T-helper 2 cell treated with Interferon-gamma antibody and Interleukin-4, amounts not matched to agents 5 μg/mL and 100 μg/mL, for 36 hours (primary cell): ENCODE results near the gene FBLN2.
A peak's percentile ranks its signal among the peaks of the same experiment; 100 is the strongest.

Experiments
- DNase-seq: peaks from one replicate; pipeline ENCODE4 v3.0.0; 2021; ENCODE audit warnings: low spot score
- H3K27ac Mint-ChIP-seq: one replicate; pipeline ENCODE4 v1.8.0; 2021; ENCODE audit warnings: mild to moderate bottlenecking, mixed read lengths
- H3K27me3 Mint-ChIP-seq: one replicate; pipeline ENCODE4 v1.8.0; 2021; ENCODE audit warnings: low read depth, mixed read lengths
- H3K36me3 Mint-ChIP-seq: one replicate; pipeline ENCODE4 v1.8.0; 2021; ENCODE audit warnings: low read depth, mixed read lengths
- H3K4me1 Mint-ChIP-seq: one replicate; pipeline ENCODE4 v1.8.0; 2021; ENCODE audit warnings: low read depth, mixed read lengths
- H3K4me3 Mint-ChIP-seq: one replicate; pipeline ENCODE4 v1.8.0; 2022; ENCODE audit warnings: mild to moderate bottlenecking, moderate library complexity, mixed read lengths
- H3K9me3 Mint-ChIP-seq: one replicate; pipeline ENCODE4 v1.8.0; 2021; ENCODE audit warnings: mixed read lengths

The FBLN2 gene

DNA sequence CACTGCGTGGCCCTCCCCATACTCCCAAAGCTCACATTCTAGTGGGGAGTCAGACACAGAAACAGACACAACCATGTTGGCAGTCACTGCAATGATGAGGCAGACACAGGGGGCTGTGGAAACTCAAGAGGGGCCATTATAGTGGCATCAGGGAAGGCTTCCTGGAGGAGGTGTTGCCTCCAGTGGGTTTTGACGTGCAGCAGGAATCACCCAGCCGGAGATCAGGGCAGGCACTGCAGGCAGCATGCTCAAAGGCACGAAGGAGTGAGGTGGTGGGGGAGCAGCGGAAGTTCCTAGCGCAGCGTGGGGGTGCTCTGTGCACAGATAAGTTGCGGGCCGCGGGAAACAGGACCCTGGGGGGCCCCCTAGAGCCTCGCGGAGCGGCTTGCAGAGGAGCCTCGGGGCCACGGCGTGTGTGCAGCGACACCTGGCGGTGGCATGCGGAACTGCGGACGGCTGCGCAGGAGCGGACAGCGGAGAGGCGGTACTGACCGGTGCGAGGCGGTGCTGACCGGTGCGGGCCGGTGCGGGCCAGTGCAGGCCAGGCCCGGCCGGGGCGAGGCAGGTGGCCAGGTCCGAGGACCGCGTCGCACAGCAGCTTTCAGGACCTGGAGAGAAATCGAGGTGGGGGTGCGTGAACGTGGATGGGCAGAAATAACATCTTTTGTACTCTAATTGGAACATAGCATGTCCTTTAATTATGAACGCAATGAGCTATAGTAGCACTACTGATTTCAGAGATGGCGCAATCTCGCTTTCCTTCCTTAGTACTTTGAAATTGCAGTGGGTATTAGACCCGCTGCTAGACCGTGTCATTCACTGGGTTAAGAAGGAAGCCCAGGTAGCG lies 101.5 kb downstream of the FBLN2 start:
- H3K4me1 Mint-ChIP-seq: peaks cover 5% of the 10 kb centered on the region
- peaks cover 32% of the 10 kb centered on the region for H3K27me3 Mint-ChIP-seq
- no peaks in the 10 kb centered on the region for H3K36me3 Mint-ChIP-seq
- peak; percentile 68 for DNase-seq
- no peaks in the 10 kb centered on the region for H3K9me3 Mint-ChIP-seq
- H3K27ac Mint-ChIP-seq: no peak overlapping the region
- H3K4me3 Mint-ChIP-seq: no peak overlapping the region

DNA sequence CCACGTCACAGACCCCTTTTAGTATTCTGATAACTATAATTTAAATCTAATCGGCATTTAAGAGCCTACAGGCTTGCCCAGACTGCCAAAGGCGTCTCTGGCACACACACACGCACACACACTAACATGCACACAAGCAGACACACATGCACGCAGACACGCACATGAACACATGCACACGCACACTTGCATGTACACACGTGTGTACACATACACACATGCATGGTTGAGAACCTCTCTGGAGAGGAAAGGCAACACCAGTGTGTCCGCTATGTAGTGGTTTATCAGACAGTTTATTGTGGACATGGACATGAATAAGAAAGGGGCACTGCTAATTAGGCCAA lies 102.1 kb downstream of the FBLN2 start:
- Mint-ChIP-seq H3K4me3 (no peak overlapping the region), H3K9me3 (no peaks in the 10 kb centered on the region), H3K36me3 (no peaks in the 10 kb centered on the region), H3K27me3 (peaks cover 32% of the 10 kb centered on the region), H3K27ac (no peak overlapping the region), H3K4me1 (peaks cover 5% of the 10 kb centered on the region)
- no peak for DNase-seq

DNA sequence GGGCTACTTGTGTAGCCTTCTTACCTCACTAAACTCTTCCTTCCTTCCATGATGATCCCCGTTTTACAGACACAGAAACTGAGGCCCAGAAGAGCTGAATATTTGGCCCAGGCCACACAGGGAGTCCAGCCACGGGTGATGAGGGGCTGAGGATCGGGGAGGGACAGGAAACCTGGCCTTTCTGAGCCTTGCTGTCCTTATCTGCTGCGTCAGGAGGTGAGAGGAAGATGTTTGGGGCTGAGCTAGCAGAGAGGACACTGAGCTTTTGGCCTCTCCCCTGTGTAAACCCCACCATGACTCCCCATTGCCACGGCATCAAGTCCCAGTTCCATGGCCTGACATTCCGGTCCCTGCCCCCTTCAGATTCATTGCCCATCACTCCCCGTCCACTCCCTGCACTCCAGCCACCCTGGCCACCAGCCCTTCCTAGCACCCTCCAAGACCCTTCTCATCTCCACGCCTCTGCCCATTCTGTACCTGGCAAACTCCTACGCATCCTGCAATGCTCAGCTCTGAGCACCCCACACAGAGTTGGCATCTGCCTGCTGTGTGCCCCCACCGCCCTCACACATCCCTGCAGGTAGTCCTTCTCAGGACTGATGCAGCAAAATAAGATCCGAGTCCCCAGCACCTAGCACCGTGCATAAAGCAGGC lies 103.0 kb downstream of the FBLN2 start:
- Mint-ChIP-seq H3K27ac (no peak overlapping the region), H3K9me3 (no peaks in the 10 kb centered on the region), H3K36me3 (no peaks in the 10 kb centered on the region), H3K4me1 (peaks cover 5% of the 10 kb centered on the region), H3K4me3 (no peak overlapping the region), H3K27me3 (peaks cover 36% of the 10 kb centered on the region)
- DNase-seq: no peak

DNA sequence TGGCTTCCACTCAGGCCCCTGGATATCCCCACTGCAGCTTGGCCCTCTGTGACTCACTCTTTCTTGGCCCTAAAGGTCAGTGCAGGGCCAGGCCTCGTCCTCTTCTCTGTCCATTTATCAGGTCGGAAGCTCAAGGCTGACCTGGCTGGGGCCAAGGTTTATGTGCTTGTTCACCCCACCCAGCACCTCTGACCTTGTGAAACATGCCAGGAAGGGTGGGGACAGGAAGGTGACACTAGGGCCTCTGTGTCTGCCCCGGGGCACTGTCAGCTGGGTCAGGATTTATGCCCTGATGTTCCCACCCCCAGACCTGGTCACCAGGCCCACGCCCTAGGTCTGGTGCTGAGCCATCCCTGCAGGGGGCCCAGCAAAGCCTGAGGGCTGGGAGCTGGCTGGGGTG lies 103.8 kb downstream of the FBLN2 start:
- Mint-ChIP-seq H3K9me3 (no peaks in the 10 kb centered on the region), H3K27me3 (peaks cover 36% of the 10 kb centered on the region), H3K4me3 (no peak overlapping the region), H3K4me1 (peaks cover 5% of the 10 kb centered on the region), H3K36me3 (no peaks in the 10 kb centered on the region), H3K27ac (no peak overlapping the region)
- DNase-seq: no peak

DNA sequence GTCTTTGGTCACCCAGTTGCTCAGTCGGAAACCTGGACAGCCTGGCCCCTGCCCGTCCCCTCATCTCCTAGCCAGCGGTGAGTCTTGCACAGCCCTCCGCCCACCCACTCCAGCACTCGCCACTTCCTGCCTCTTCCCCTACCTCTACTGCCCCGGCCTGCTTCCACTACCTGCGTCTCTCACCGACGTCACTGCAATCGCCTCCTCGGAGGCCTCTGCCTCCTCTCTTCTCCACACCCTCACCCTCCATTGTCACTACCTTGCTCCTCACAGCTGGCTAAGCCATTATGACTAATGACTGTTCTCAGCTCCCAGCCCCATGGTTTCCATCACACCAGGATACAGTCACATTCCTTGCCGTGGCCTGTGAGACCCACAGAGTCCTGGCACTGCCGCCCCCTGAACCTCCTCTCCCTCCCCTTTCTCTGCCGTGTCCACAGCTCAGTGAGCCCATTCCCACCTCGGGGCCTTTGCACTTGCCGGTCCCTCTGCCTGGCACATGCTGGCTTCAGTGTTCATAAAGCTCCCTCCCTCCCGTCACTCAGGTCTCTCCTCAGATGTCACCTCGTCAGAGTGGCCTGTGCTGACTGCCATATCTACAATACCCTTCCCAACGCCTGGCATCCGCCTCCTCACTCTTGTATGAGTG lies 104.8 kb downstream of the FBLN2 start:
- peaks cover 33% of the 10 kb centered on the region for H3K27me3 Mint-ChIP-seq
- H3K4me3 Mint-ChIP-seq: no peak overlapping the region

DNA sequence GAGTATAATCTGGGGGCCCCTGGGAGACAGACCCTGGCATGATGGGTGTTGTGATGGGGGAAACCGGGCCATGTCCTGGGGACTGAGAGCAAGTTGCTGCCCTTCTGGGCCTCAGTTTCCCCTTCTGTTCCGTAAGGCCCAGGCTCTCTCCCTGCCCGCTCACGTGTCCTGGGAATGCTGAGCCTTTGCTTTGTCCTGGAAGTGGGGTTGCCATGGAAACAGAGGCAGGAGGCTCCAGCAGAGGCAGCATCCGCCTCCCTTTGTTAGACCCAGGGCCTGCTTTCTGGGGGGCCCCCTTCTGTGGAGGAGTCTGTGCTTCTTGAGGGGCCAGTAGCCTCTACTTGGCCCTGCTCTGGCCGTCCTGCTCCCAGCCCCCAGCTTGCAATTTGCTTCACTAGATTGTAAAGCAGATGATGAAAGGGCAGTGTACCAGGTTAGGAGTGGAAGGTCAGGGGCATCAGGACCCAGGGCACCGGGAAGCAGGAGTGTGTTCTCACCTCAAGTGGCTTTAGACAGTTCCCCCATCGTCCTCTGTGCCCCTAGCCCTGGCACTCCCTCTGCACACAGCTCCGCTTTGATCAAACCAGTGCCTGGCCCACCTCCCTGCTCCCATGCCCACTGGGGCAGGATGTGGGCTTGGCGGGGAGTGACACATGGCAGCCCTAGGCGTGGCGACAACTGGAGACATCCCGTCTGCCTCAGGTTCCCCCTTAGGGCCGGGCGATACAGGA lies 105.6 kb downstream of the FBLN2 start:
- Mint-ChIP-seq H3K4me3 (no peak overlapping the region), H3K9me3 (no peaks in the 10 kb centered on the region), H3K27ac (no peak overlapping the region), H3K27me3 (peaks cover 28% of the 10 kb centered on the region), H3K4me1 (peaks cover 5% of the 10 kb centered on the region), H3K36me3 (no peaks in the 10 kb centered on the region)
- DNase-seq: no peak

More for the DNA sequence above, 104.8 kb downstream of the FBLN2 start:
- DNase-seq: no peak
- H3K4me1 Mint-ChIP-seq: peaks cover 5% of the 10 kb centered on the region
- no peaks in the 10 kb centered on the region for H3K36me3 Mint-ChIP-seq
- no peak overlapping the region for H3K27ac Mint-ChIP-seq
- H3K9me3 Mint-ChIP-seq: no peaks in the 10 kb centered on the region

DNA sequence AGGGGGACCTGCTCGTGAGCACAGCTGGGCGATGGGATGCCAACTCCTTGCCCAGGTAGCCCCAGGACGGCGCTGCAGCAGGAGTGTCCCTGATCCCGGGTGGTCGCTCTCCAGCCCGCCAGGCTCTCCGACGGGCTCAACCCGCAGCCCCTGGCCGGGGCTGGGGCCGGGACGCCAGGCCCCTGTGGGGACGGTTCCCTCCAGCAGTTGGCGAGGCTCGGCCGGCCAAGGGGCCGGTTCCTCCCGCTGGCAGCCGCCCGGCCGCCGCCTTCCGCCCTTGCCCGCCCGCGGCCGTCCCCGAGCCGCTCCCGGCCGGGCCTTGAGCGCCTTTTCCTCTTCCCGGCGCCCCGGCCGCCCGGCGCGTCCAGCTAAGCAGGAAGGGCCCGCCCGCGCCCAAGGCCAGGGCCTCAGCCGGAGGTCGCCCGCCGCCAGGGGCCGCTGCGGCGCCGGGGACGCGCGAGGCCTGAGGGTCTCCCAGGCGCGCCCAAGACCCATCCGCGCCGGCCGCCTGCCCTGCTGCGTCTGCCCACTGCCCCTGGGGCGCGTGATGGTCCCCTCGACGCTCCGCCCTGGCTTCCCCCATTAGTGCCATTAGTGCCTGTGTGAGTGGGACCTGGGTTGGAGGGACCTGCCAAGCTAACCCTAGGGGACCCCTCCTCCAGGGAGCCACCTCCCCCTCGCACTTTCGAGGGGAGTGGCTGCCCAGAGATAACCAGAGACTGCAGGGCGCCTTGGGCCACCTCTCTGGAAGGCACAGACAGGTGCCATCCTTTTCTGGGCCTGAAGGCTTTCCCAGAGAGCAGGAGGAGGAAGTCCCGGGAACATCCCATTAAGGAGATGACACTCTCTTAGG lies 106.4 kb downstream of the FBLN2 start:
- Mint-ChIP-seq H3K4me1 (peaks cover 3% of the 10 kb centered on the region), H3K36me3 (no peaks in the 10 kb centered on the region), H3K27me3 (peaks cover 25% of the 10 kb centered on the region), H3K4me3 (no peak overlapping the region), H3K27ac (no peak overlapping the region), H3K9me3 (no peaks in the 10 kb centered on the region)
- DNase-seq: peak; percentile 12

DNA sequence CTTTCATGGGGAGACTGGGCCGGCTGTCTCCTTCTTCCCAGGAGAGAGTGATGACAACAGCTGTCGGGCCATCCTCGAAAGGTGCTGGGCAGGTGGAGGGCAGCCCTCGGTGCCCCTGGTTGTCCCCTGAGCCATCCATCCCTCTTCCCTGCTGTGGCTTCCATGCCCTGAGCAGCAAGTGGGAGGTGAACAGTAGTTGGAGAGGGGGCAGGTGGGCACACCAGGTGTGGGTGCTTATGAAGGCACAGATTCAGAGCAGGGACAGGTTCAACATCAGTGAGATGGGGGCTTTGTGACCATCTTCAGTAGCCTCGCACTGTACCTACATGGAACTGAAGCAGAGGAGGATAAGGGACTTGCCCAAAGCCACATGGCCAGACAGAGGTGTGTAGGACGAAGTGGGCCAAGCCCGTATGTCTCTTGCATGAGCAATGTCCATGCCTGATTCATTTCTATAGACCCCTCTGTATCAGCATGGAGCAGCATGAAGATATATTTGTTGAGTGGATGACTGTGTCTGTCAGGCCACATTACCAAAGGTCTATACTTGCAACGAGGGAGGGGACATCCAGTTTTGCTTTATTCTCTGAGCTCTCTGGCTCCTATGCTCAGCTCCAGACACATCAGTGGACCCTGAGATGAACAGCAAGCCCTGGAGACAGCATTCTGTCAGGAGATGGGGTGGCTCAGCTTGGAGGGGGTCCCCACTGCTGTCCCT lies 107.8 kb downstream of the FBLN2 start:
- H3K9me3 Mint-ChIP-seq: no peaks in the 10 kb centered on the region
- H3K4me1 Mint-ChIP-seq: peaks cover 3% of the 10 kb centered on the region
- no peak for DNase-seq
- peaks cover 25% of the 10 kb centered on the region for H3K27me3 Mint-ChIP-seq
- no peaks in the 10 kb centered on the region for H3K36me3 Mint-ChIP-seq
- no peak overlapping the region for H3K4me3 Mint-ChIP-seq
- no peak overlapping the region for H3K27ac Mint-ChIP-seq

DNA sequence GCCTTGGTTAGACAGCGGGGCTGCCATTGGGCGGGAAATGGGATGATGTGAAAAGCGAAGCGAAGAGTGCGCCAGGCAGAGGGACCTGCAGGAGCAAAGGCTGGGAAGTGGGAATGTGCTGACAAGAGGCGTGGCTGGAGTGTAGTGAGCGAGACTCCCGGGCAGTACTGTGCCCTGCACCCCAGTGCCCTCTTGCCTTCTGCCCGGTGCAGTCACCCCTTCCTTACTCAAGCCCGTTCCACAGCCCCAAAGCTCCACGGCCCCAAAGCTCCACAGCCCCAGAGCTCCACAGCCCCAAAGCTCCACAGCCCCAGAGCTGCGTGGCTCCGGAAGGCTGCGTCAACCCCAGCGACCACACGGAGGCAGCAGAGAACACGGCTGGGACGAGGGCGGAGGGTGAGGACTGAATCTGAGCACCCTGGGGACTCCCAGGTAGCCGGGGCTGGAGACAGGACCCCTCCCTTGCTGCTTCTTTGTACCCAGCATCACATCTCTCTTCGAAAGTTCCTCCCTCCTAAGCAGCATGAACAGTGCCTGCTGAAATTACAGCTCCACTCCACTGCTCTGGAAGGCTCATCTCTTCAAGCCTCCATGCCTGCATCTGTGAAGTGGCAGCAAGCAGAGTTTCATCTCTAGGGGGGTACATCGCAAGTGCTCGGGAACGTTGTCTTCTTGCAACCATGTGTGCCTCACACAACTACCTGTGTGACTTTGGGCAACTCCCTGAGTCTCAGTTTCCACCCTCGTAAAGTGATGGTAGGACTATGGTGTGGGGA lies 108.9 kb downstream of the FBLN2 start:
- H3K36me3 Mint-ChIP-seq: no peaks in the 10 kb centered on the region
- DNase-seq: peak; percentile 28
- H3K27me3 Mint-ChIP-seq: peaks cover 25% of the 10 kb centered on the region
- H3K4me1 Mint-ChIP-seq: peaks cover 3% of the 10 kb centered on the region
- H3K4me3 Mint-ChIP-seq: no peak overlapping the region
- no peaks in the 10 kb centered on the region for H3K9me3 Mint-ChIP-seq
- H3K27ac Mint-ChIP-seq: no peak overlapping the region

DNA sequence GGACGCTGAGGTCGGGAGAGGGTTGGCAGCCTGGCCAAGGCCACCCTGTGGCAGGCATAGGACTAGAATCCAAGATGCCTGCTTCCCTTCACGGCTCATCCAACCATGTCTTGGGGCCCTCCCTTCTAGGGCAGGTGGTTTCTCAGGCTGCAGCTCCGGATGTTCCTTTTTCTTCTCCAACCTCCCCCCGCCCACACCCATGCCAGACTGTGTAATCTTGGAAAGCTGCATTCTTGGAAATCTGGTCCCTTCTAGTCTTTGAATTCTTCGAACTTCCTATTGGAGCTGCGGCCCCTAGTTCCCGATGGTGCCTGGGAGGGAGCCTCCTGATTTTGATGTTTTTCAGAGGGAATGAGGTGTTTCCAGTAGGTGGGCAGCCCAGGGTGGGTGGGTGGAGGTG lies 109.8 kb downstream of the FBLN2 start:
- Mint-ChIP-seq H3K4me3 (no peak overlapping the region), H3K27me3 (peaks cover 23% of the 10 kb centered on the region), H3K36me3 (no peaks in the 10 kb centered on the region), H3K27ac (no peak overlapping the region), H3K4me1 (peaks cover under 1% of the 10 kb centered on the region), H3K9me3 (no peaks in the 10 kb centered on the region)
- DNase-seq: no peak

DNA sequence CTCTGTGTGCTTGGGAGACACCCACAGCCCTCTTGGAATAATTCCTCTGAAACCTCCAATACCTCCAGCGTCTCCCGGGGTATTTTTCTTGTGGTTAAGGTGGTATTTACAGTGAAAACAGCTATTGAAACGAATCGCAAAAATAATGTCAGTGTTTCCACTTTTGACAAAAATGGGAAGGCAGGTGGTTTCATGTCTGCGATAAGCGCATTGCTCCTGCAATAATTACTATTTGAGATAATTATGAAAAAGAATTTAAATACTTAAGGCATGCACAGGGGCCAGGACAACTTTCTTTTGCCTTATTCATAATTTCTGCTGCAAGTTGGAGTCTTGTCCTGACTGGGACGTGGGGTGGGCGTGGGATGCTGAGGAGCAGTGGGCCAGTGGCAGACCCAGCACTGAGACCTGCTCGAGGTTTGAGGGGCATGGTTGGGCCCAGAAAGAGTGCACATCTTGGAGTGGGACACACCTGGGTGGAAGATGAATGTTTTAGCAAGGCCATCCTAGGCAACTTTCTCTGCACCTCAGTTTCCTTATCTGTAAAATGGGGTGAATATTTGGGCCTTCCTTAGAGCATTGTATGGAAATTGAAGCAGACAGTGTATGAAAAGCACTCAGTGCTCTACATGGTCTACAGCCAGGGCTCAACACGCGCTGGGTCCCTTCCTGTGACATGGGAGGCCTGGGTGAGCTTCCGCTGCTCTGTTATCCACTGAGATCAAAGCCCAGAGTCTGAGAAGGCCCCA lies 110.5 kb downstream of the FBLN2 start:
- no peaks in the 10 kb centered on the region for H3K9me3 Mint-ChIP-seq
- peaks cover 18% of the 10 kb centered on the region for H3K27me3 Mint-ChIP-seq
- H3K4me3 Mint-ChIP-seq: no peak overlapping the region
- H3K27ac Mint-ChIP-seq: no peak overlapping the region
- no peak for DNase-seq
- no peaks in the 10 kb centered on the region for H3K4me1 Mint-ChIP-seq
- H3K36me3 Mint-ChIP-seq: no peaks in the 10 kb centered on the region
